HL-60 (cell line): Measurements from ENCODE around the gene KCNH4.

Experiments used
- DNase-seq, 2 experiments: peaks; one replicate each; pipeline ENCODE4 v3.0.0-alpha.2; 2010 to 2020; ENCODE audit warnings: low read depth in 1 of 2, low spot score in 1 of 2
- H3K27ac ChIP-seq: fragments of 250-450 bp; sonication (Bioruptor Pico); replicated peaks from 2 replicates; pipeline ENCODE4 v1.5.1; 2020; ENCODE audit warnings: mild to moderate bottlenecking, moderate library complexity
- H3K27me3 ChIP-seq: fragments of 250-450 bp; sonication (Bioruptor Pico); 2 replicates; pipeline ENCODE4 v1.5.1; 2021; ENCODE audit warnings: mild to moderate bottlenecking, moderate library complexity; ENCODE audit not compliant: insufficient read depth, poor library complexity, severe bottlenecking
- H3K4me3 ChIP-seq: replicated peaks from 2 replicates; pipeline ENCODE4 v1.5.1; 2011; ENCODE audit warnings: mild to moderate bottlenecking, control low read depth, low read length; ENCODE audit not compliant: insufficient read depth
- CTCF ChIP-seq: IDR thresholded peaks from one replicate; pipeline ENCODE4 v1.5.1; 2011; ENCODE audit warnings: low read length, control low read depth, inconsistent platforms; ENCODE audit not compliant: insufficient read depth
- GABPA ChIP-seq: IDR thresholded peaks from 2 replicates; pipeline ENCODE4 v1.6.1; 2012; ENCODE audit warnings: low read depth
- POLR2AphosphoS5 ChIP-seq: IDR thresholded peaks from 2 replicates; pipeline ENCODE4 v1.6.1; 2012; ENCODE audit warnings: low read depth
- REST ChIP-seq: IDR thresholded peaks from 2 replicates; pipeline ENCODE4 v1.6.1; 2012; ENCODE audit warnings: low read depth; ENCODE audit not compliant: insufficient replicate concordance
- SPI1 ChIP-seq: IDR thresholded peaks from 2 replicates; pipeline ENCODE4 v1.6.1; 2012; ENCODE audit warnings: low read depth, mild to moderate bottlenecking, borderline replicate concordance

KCNH4 gene

GRCh38 chr17:42199416-42200011, 18.6 kb upstream of the KCNH4 start:
- Histone ChIP-seq H3K27me3 (no peaks in the 10 kb centered on the region), H3K27ac (peak overlapping the region; percentile 68), H3K4me3 (no peak overlapping the region)
- TF ChIP-seq SPI1 (no peak), CTCF (no peak), REST (no peak), GABPA (no peak), POLR2AphosphoS5 (no peak)
- DNase-seq: no peak

GRCh38 chr17:42198897-42199296, 18.0 kb upstream of the KCNH4 start:
- H3K4me3 ChIP-seq: no peak overlapping the region
- H3K27me3 ChIP-seq: no peaks in the 10 kb centered on the region
- peak; percentile 48 to 87 for DNase-seq
- TF ChIP-seq REST (no peak), CTCF (no peak), SPI1 (peak; percentile 99), GABPA (no peak)
- H3K27ac ChIP-seq: peak overlapping the region; percentile 68

GRCh38 chr17:42197564-42198156, 16.7 kb upstream of the KCNH4 start:
- TF ChIP-seq REST (no peak), POLR2AphosphoS5 (no peak), GABPA (no peak), CTCF (no peak), SPI1 (no peak)
- Histone ChIP-seq H3K27ac (no peak overlapping the region), H3K4me3 (no peak overlapping the region), H3K27me3 (no peaks in the 10 kb centered on the region)
- no peak for DNase-seq
